HG02571 (cell line): ENCODE measurements around the gene CFAP99.

Source experiments
- ATAC-seq: cut with Tn5 transposase; IDR thresholded peaks from one replicate; pipeline ENCODE4 v1.9.1; 2021; ENCODE audit warnings: mild to moderate bottlenecking, moderate library complexity; ENCODE audit not compliant: unreplicated experiment

CFAP99 gene

DNA sequence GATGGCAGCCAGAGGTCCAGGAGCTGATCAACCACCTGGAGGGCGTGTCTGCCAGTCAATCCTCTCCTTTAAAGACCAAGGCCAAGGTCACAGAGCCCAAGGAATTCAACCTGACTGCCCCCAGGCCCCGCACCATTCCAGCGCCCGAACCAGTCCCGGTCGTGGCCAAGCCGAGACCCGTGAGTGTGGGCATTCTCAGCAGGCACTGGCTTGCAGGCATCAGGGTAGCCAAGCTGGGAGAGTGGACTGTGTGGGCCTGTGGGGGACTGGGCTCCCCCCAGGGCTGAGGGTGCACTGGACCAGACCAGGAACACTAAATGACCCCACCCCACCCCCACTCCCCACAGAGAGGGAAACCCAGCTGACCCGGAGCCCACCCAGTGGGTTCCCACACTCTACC lies 26.4 kb downstream of the CFAP99 start:
- ATAC-seq = no peak

- no peak for ATAC-seq
These were observed 26.8 kb downstream of the CFAP99 start for GRCh38 chr4:2445571-2445970.

GRCh38 chr4:2446656-2447564 lies 28.2 kb downstream of the CFAP99 start:
- no peak for ATAC-seq

- ATAC-seq = no peak
These were observed 29.8 kb downstream of the CFAP99 start for GRCh38 chr4:2448589-2448988.

DNA sequence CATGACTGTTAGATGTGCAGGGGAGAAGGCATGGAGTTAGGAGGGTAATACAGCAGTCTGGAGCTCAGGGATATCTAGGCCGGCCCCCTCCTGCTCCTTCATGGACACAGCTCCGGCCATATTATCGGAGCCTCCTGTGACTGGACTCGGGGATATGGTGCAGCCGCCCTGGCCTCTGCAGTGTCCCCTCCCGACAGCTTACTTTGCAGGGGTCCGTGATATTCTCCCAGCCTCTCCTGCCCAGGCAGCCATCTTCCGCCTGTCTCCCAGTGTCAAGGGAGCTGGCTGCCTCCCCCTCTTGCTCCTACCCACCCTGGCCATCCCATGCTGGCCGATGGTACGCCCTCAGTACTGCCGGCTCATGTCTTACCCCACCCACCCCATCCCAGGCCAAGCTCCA lies 30.3 kb downstream of the CFAP99 start:
- no peak for ATAC-seq

- ATAC-seq = no peak
These were observed 31.0 kb downstream of the CFAP99 start for GRCh38 chr4:2449511-2450392.

- no peak for ATAC-seq
These were observed 31.8 kb downstream of the CFAP99 start for GRCh38 chr4:2450394-2451035.

GRCh38 chr4:2451036-2451520 lies 32.3 kb downstream of the CFAP99 start:
- no peak for ATAC-seq

DNA sequence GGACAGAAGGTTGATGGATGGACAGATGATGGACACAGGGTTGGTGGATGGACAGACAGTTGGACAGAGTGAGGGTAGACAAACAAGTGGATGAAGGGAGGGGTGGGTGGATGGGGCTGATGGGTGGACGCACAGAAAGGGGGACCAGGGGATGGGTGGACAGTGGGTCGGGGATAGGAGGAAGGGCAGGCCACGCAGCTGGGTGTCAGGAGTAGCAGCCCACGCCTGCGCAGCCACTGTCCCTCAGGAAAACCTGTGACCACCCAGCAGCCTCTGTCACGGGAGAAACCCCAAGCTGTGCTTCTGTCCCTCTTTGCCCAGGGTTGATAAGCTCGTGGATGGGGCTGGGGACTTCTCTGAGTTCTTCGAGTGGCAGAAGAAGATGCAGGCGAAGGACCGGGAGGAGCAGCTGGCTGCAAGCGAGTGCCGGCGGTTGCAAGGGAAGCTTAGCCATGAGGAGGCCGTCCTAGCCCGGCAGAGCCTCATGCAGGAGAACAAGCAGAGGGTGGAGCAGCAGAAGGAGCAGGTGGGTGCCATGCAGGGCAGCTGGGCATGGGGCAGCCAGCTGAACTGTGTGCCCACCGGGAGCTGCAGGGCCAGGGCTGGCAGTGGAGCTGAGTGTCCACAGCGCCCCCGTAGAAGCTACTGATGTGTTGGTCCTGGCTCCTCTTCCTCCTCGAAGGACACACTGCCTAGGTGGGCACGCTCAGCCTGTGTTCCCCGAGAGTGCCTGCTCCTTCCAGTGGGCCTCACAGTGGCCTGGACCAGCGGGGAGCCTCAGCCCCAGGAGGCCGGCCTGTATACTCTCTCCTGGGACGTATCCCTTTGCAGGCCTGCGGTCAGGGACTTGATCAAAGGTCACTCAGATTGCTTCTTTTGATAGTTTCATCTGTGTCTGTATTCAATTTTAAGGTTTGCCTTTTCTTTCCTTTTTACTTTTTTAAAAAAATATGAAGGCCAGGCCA lies 33.3 kb downstream of the CFAP99 start:
- no peak for ATAC-seq

DNA sequence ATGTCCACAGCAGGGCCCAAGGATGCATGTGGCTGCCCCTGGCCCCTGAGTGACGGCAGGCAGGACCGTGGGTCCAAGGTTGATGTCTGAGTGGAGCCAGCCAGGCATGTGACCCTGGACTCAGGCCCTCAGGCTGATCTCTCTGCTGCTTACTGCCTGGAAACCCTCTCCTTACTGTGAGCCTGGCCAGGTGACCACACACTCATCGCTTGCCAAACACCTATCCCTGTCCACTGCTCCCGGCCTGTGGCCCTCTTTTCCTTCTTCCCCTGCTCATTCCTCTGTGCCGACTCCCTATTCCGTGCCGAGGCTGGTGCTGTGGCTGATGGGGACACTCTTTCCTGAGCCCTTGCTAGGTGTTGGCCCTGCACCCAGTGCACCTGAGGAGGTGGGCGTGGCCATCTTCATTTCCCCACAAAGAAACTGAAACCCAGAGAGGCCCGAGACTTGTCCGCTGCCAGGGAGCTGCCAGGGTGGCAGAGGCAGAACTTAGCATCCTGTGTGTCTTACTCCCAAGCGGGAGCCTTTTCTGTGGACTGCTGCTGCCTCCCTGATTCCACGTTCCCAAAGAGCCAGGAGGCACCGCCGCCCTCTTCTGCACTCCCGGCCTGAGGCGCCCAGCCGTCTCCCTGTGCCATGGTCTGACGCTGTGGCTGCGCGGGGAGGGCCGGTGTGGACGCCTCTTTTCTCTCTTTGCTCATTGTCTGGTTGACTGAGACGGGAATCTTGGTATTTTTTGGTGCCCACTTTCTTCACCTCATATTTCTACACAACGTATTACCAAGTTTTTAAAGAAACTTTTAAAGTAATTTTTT lies 38.9 kb downstream of the CFAP99 start:
- ATAC-seq = no peak

GRCh38 chr4:2458546-2459491 lies 40.1 kb downstream of the CFAP99 start:
- ATAC-seq = no peak

GRCh38 chr4:2459589-2460349 lies 41.0 kb downstream of the CFAP99 start:
- ATAC-seq = no peak

GRCh38 chr4:2461246-2461960 lies 42.6 kb downstream of the CFAP99 start:
- ATAC-seq = no peak

DNA sequence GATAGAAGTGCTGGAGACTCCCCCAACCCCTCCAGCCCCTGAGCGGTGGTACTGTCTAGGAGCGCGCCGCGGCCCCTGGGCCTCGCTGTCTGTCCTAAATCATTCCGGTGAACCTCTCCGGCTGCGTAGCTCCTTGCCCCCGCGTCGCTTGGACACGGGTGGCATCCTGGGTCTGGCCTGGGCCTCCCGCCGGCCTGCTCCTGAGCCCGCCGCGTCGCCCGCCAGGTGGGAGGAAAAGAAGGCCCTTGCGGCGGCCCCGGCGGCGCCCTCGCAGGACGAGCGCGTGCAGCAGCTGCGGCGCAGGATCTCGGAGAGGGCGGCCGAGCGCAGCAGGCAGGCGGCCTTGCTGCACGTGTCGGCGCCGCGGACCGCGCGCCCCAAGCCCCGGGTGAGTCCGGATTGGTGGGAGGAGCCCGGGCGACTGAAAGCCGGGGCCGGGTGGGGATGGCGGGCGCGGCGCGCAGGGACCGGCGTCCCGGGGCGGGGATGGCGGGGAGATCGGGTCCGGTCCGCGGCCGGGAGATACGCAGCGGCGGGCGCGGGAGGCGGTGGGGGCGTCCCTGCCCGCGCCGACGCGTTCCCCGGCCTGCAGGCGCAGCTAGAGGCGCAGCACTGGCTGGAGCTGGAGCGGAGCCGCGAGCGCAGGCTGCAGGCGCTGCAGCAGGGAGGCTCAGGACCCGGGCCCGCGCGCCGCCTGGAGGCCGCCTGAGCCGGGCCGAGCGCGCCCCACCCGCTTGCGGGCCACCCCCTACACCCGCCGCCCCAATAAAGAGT lies 43.6 kb downstream of the CFAP99 start:
- ATAC-seq = peak; percentile 67

GRCh38 chr4:2462992-2463762 lies 44.4 kb downstream of the CFAP99 start:
- no peak for ATAC-seq
